ENCODE results near the gene ARHGAP5.

The ARHGAP5 gene

GRCh38 chr14:32142341-32142740 is 65.2 kb downstream of the ARHGAP5 start:
- Histone ChIP-seq H3K27me3 (ENCODE audit: insufficient read depth, poor library complexity, severe bottlenecking) (no peaks in the 10 kb centered on the region), H3K4me3 (replicated peaks; ENCODE audit: insufficient read depth, low read length) (no peak overlapping the region), H3K27ac (replicated peaks) (no peak overlapping the region)
- DNase-seq (ENCODE audit: low read depth in 1 of 2, low spot score in 1 of 2) = no peak
- no peak for TF ChIP-seq SPI1 (IDR thresholded peaks at IDR 0.05; ENCODE audit: borderline replicate concordance, low read depth)
- no peak for TF ChIP-seq POLR2AphosphoS5 (IDR thresholded peaks at IDR 0.05; ENCODE audit: low read depth)
- TF ChIP-seq, protein P1, sequence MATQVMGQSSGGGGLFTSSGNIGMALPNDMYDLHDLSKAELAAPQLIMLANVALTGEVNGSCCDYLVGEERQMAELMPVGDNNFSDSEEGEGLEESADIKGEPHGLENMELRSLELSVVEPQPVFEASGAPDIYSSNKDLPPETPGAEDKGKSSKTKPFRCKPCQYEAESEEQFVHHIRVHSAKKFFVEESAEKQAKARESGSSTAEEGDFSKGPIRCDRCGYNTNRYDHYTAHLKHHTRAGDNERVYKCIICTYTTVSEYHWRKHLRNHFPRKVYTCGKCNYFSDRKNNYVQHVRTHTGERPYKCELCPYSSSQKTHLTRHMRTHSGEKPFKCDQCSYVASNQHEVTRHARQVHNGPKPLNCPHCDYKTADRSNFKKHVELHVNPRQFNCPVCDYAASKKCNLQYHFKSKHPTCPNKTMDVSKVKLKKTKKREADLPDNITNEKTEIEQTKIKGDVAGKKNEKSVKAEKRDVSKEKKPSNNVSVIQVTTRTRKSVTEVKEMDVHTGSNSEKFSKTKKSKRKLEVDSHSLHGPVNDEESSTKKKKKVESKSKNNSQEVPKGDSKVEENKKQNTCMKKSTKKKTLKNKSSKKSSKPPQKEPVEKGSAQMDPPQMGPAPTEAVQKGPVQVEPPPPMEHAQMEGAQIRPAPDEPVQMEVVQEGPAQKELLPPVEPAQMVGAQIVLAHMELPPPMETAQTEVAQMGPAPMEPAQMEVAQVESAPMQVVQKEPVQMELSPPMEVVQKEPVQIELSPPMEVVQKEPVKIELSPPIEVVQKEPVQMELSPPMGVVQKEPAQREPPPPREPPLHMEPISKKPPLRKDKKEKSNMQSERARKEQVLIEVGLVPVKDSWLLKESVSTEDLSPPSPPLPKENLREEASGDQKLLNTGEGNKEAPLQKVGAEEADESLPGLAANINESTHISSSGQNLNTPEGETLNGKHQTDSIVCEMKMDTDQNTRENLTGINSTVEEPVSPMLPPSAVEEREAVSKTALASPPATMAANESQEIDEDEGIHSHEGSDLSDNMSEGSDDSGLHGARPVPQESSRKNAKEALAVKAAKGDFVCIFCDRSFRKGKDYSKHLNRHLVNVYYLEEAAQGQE (IDR thresholded peaks at IDR 0.05; ENCODE audit: insufficient replicate concordance, low read depth) = no peak
- no peak for TF ChIP-seq CTCF (IDR thresholded peaks at IDR 0.05; ENCODE audit: insufficient read depth, low read length)
- no peak for TF ChIP-seq GABPA (IDR thresholded peaks at IDR 0.05; ENCODE audit: low read depth)

- DNase-seq (ENCODE audit: low read depth in 1 of 2, low spot score in 1 of 2) = no peak
- TF ChIP-seq, protein P1 (IDR thresholded peaks at IDR 0.05; ENCODE audit: insufficient replicate concordance, low read depth) = no peak
- no peak for TF ChIP-seq GABPA (IDR thresholded peaks at IDR 0.05; ENCODE audit: low read depth)
- TF ChIP-seq SPI1 (IDR thresholded peaks at IDR 0.05; ENCODE audit: borderline replicate concordance, low read depth) = no peak
- no peak for TF ChIP-seq CTCF (IDR thresholded peaks at IDR 0.05; ENCODE audit: insufficient read depth, low read length)
- TF ChIP-seq POLR2AphosphoS5 (IDR thresholded peaks at IDR 0.05; ENCODE audit: low read depth) = no peak
- Histone ChIP-seq H3K4me3 (replicated peaks; ENCODE audit: insufficient read depth, low read length) (no peak overlapping the region), H3K27me3 (ENCODE audit: insufficient read depth, poor library complexity, severe bottlenecking) (no peaks in the 10 kb centered on the region), H3K27ac (replicated peaks) (no peak overlapping the region)
Measured at GRCh38 chr14:32142754-32143437, 65.8 kb downstream of the ARHGAP5 start.

DNA sequence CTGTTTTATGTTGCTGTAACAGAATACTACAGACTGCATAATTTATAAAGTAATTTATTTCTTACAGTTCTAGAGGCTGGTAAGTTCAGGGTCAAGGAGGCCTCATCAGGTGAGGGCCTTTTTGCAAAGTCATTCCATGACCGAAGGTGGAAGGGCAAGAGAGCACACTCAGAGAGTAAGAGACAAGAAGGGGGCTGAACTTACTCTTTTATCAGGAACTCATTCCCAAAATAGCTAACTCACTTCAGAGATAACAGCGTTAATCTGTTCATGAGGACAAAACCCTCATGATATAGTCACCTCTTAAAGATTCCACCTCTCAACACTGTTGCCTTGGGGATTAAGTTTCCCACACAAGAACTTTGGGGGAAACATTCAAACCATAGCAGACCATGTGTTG is 73.3 kb downstream of the ARHGAP5 start:
- no peak overlapping the region for H3K4me3 ChIP-seq (replicated peaks; ENCODE audit: insufficient read depth, low read length)
- DNase-seq (ENCODE audit: low read depth in 1 of 2, low spot score in 1 of 2) = no peak
- no peaks in the 10 kb centered on the region for H3K27me3 ChIP-seq (ENCODE audit: insufficient read depth, poor library complexity, severe bottlenecking)
- TF ChIP-seq CTCF (IDR thresholded peaks at IDR 0.05; ENCODE audit: insufficient read depth, low read length) (no peak), SPI1 (IDR thresholded peaks at IDR 0.05; ENCODE audit: borderline replicate concordance, low read depth) (no peak), GABPA (IDR thresholded peaks at IDR 0.05; ENCODE audit: low read depth) (no peak), POLR2AphosphoS5 (IDR thresholded peaks at IDR 0.05; ENCODE audit: low read depth) (no peak)
- TF ChIP-seq, protein P1 (IDR thresholded peaks at IDR 0.05; ENCODE audit: insufficient replicate concordance, low read depth) = no peak
- no peak overlapping the region for H3K27ac ChIP-seq (replicated peaks)
